GM18907 (cell line): Measurements from ENCODE around the gene RENBP.

Source experiments
- ATAC-seq: cut with Tn5 transposase; IDR thresholded peaks from one replicate; pipeline ENCODE4 v1.9.1; 2021; ENCODE audit warnings: mild to moderate bottlenecking, moderate library complexity; ENCODE audit not compliant: unreplicated experiment

RENBP gene

DNA sequence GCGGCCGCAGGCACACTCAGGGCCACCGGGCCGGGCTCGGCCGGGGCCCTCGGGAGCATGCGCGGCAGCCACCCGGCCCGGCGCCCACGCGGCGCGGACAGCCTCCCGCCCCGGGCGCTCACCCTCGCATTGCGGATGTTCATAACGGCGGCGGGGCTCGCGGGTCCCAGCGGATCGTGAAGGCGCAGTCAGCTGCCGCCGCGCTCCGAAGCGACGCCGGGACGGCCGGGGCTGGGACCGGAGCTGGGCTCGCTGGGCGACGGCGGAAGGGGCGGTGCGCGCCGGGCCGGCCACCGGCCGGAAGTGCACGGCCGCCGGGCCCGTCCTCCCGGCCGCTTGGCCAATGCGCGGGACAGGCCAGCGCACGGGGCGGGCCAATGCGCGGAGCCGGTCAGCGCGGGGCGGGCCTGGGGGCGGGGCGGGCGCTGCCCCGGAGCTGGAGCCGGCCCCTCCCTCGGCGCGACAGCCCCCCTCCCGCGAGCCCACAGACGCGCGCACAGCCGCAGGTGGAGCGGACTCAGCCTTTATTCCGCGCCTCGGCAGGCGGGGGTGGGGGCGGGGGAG lies 9.6 kb downstream of the RENBP start, which contains the start of gene NAA10:
Gene NAA10 (minus strand): TSS at position 276 of the 564 bp plus-strand sequence. CDS start 133 bp downstream, at position 143.
- peak; percentile 81 for ATAC-seq

DNA sequence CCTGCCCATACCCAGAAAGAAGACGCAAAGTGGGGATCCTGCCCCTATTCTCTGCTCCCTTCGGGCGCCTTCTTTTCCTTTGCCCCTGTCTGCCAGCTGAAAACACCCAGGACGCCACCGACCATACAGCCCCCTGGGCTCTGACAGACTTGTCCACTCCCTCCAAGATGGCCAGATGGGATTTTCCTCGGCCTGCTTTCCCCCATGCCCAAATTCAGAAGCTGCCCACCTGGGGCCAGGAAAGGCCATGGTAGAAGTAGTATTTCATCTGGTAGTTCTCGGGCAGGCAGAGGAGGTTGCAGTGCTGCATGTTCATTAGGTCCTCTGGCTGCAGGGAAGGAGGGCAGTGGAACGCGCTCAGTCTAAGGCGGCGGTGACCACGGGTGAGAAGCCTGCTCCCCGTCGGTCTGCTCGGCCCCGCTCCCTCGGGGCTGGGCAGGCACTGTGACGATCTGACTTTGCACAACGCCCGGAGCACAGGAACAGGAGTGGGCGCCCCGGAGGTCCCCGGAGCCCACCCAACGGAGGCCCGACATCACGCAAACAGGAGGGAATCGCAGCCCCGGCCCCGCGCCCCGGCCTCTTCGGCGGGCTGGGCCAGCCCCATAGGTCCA lies 10.2 kb downstream of the RENBP start:
- ATAC-seq = peak; percentile 18

DNA sequence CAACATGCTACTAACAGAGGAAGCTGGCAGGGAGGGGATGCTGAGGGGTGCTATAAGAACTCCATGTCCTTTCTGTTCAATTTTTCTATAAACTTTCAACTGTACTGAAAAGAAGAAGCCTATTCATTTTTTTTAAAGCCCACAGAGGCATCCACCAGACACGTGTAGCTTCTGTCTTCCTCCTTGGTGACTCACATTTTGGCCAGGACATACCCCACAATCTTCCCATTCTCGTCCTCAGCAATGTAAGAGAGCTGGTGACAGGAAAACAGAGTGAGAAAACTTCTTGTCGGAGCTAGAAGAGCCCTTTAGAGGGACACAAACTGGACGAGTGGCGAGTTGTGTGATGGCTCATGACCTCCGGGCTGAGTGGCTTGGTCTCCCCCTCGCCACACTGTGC lies 10.7 kb downstream of the RENBP start:
- ATAC-seq = no peak

DNA sequence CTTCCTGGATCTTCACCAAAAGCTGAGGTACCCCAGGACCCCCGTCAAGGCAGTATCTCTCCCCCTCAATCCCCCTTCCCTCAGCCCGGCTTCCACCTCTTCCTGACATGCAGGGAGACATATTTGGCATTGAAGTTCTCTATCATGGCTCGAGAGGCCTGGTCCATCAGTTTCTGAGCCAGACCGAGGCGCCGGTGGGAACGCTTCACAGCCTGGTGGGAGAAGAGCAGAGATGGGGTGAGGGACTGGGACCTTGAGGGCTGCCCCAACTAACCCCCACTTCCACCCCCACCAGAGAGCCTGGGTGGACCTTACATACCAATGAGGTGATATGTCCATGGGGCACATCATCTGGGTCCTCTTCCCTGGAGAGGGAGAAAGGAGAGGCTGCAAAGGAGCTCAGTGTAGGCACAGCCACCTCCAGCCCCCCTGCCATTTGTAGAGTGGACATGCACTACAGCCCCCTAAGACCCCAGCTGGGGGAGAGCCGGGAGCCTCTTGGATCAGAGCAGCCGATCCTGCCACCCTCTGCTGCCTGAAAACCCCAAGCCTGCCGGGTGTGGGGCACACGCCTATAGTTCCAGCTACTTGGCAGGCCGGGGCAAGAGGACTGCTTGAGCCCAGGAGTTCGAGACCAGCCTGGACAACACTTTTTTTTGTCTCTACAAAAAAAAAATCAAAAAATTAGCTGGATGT lies 12.1 kb downstream of the RENBP start:
- ATAC-seq = no peak

DNA sequence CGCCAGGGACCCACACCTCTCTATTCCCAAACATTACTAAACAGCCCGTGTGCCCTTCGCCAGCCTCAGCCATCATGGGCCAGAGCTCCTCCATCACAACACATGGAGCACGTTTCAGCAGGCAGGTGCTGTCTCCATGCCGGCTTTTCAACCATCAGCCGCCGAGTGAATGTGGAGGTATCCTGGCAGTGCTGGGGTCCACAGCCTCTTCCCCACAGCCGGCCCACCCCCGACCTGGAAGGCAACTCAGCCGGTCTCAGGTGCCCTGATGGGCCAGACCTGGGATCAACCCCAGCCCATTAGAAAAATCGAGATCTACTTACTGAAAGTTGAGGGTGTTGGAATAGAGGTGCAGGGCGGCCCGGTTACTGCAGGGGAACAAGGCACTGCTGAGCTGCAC lies 12.7 kb downstream of the RENBP start:
- ATAC-seq = no peak

DNA sequence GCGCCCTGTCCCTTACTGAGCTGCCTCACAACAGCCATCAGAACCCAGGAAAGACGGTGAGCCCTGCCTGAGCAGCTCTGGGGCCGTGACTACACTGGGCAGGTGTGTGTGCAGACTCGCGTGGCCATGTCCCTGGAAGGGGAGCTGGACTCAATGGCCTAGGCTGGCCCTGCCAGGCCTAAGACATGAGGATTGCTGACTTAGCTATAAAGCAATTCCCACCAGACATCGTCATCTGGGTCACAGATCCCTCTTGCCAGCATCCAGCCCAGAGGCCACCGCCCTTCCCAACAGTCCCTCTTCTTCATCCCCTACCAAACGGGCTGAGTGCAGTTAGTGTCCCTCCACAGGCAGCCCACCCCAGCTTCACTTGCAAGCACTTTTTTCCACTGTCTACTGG lies 13.3 kb downstream of the RENBP start:
- ATAC-seq = no peak

DNA sequence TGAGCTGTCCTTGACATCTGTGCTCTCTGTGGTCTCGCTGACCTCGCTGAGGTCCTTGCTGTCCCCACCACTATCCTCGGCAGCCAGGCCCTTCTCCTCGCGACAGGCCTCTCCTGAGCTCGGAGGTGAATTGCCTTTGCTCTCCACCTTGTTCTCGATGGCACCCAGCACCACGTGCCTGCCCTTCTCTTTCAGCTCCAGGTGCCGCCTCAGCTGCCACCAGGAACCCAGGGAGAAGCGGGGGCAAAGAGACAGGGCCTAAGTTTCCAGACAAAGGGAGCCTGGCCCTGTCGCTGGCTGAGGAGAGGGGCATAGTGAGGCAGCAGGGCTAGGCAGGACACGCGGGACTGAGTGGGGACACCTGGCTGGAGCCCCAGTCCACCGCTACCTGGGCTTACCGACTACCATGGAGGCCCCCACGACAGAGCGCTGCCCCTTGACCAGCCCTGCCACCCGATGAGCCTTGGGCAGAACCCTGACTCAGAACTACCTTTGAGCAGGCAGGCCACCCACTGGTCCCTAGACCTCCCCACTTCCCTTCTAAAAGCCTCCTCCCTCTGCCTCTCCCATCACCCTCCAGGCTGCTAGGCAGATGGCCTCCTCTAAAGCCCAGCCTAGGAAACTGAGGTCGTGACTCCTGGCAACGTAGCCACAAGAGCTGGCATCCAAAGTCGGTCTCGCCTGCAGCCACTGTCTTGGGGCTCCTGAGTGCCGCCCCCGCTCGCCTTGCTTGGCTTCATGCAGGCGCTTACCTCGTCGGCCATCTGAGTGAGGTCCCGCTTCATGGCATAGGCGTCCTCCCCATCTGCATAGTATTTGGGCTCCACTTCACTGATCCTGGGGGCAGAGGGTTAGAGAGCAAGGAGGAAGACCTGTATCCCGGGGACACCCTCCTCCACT lies 14.2 kb downstream of the RENBP start:
- ATAC-seq = no peak

DNA sequence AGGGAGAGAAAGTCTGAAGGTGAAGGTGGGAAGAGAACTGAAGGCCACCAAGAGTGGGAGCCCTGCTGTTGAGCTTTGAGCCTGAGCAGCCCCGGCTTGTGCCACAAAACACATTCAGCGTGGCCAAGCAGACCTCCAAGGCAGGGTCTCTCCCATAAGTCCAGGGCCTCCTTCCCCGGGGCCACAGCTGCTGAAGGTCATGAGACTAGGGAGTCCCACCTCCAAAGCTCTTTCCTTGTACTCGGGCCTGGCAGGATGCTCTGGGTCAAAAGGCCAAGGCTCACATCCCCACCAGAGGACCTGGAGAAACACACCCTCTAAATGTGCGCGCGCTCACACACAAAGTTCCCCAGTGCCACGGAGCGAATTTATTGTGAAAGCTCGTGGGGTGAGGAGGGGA lies 14.9 kb downstream of the RENBP start:
- ATAC-seq = no peak

DNA sequence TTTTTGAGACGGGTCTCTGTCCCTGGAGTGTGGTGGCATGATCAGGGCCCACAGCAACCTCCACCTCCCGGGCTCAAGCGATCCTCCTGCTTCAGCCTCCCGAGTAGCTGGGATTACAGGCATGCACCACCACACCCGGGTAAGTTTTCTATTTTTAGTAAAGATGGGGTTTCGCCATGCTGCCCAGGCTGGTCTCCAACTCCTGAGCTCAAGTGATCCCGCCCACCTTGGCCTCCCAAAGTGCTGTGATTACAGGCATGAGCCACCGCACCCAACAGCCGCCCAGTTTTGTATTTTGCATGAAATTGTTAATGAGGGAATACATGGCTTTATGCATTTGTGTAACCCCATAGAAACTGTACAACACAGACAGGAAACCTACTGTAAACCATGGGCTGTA lies 15.6 kb downstream of the RENBP start:
- ATAC-seq = no peak

DNA sequence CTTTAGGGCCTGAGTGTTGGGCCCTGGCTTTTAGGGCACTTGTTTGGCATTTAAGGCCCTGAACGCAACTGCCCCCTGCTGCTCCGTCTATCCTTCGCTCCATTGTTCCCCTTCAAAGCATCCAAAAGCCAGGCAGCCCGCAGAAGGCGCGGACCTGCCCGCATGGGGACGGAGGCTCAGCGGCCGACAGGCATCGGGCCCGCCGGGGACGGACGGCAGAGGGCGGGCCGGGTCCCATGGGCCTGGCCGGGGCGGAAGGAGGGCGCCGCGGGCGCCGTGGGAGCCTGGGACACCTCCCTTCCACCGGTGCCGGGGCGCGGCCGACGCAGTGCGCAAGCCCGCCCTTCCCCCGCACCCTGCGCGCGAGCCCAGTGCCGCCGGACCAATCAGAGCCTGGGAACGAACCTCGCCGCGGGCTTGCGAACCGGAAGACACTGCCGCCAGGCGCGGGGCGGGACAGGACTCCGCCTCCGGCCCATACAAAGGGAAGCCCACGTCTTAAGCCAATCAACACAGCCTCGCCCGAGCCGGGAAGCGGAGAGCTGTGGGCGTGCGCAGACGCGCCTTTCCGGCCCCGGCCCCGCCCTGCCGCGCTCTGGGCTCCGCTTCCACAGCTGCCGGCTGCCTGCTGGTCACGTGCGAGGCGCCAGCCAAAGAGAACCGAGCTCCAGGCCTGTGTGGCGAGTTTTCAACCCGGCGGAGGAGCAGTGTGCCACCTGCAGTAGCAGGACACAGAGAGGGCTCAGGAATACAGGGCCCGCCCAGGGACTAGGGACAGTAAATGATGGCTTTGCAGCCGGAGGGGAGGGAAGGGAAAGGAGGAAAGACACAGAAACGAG lies 16.3 kb downstream of the RENBP start:
- ATAC-seq = peak; percentile 81

DNA sequence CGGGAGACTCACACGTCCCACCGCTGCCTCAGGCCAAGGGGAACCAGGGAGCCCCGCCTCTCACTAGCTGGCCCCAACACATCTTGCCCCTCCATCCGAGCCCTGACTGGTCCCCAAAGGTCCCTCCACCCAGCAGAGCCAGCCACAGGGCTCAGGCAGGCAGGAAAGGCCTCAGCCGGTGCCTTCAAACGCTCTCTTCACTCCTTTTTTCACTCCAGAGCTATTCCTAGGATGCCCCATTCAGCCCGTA lies 16.8 kb downstream of the RENBP start:
- ATAC-seq = no peak

DNA sequence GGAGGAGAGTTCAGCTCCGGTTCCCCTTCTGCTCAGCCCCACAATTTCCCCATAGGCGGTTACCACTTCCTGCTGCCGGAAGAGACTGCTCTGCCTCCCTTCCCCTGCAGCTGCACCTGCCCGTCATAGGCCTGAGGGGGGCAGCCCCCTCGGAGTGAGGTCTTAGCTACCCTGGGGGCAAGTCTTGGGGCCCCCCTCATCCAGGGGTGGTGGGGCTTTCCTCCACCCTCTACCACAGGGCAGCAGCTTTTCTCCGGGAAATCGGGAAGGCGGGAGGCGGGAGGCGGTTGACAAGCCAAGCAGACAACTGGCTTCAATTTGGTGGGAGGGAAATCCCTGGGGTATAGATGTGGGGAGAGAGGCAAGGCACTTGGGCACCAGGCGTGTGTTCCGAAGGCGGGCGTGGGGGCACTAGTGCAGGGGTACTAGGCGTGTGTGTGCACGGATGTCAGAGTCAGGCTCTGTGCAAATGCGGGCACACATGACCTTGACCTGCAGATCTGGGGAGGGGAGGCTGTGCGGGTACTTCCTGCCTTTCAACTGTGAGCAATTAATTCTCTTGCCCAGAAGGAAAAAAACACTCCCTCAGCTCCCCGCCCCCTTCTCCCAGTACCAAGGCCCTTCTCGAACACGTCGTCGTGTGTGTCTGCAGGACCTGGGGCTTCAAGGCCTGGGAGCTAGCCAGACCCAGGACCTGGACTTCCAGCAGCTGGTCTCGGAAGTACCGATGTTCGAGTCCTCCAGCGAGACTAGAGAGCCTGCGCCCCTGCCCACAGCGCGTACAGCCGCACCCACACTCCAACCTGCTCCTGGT lies 17.4 kb downstream of the RENBP start:
- peak; percentile 57 for ATAC-seq

DNA sequence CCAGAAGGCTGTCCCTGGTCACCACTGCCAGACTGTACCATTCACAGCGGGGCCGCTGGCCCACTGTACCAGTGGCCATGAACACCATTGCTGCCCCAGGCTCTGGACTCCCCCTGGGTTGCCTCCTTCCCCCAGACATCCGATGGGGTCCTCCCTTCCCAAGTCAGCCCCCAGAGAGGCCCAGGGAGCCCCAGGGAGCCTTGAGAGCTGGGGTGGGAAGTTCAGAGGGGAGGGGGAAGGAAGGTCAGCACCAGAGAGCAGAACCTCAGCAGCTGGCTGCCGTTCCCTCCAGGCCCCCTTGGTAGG lies 17.9 kb downstream of the RENBP start:
- peak; percentile 1 for ATAC-seq

DNA sequence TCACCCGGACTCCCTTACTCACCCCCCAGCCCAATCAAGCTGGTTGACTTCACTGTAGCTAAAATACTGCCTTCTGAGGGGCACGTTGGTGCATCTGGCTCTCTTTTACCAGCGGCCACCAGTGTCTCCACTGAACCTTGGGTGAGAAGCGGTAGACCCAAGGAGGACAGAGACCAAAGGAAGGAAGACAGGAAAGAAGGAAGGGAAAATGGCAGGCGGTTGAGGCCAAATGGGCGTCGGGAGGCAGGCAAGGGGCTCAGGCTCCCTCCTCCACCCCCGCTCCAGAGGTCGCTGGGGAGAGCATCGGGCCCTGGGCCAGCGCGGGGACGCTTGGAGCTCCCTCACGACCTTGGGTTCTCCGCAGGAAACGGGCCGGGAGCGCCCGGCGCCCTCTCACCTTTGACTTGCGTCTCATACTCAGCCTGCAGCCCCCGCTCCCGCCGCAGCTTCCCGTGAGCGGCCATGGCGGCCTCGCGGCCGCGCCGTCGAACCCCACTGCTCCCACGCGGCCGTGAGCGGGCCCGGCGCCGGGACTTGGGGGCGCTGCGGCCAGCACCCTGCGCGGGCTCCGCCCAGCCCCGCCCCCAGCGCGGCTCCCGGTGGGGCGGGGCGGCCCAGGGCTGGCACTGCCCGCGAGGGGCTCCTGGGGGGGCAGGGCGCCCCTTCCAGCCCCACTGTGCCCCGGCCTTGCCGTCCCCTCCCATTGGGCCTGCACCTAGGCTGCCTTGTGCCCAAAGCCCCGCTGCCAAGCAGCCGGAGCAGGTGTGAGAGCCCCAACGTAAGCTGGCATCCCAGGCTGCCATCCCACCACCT lies 18.5 kb downstream of the RENBP start, which contains the start of gene ARHGAP4:
Gene ARHGAP4 (minus strand): TSS at position 526 of the 813 bp plus-strand sequence. CDS start 62 bp downstream, at position 464.
- no peak for ATAC-seq

DNA sequence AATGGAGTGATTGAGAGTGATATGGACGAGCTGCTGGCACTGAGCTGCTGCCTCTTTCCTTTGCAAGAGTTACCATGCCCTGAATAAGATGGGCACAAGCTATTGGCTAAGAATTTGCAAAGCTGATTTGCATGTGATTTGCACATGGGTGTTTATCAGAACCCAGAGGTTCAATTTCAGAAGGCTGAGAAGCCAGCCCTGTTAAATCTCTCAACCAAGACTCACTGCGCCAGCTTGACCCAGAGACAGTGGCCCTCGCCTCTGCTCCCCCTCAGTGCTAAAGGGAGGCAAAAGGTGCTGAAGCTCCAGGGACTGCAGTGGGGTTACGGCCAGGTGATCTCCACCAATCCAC lies 19.1 kb downstream of the RENBP start:
- no peak for ATAC-seq

DNA sequence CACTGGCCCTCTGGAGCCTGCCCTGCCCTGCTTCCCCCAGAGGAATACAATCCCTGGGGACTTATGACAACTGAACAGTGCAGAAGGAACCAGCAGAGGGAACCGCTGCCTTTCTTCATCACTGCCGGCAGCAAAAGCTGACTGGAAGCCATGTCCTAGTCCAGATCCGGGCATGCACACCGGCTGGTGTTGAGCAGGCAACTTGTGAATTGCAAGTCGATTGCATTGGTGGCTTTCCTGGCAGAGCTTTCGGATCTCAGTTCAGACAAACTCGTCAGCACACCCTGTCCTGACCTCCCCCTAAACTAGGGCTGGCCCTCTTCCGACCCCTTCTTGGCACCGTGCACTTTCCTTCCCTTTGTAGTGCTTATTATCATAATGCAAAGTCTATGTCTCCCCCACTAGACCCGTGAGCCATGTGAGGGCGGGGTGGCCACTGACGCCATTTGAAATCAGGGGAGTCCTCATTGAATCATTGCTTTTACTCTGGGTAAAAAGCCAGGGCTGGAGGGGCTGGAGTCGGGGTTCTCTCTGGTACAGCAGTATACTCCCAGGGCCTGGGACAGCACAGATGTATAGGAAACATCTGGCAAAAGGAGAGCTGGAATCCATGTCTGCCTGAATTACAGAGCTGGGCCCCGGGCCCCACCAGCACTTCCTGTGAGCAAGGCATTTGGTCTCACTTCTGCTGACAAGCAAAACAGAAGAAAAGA lies 20.1 kb downstream of the RENBP start:
- ATAC-seq = no peak

DNA sequence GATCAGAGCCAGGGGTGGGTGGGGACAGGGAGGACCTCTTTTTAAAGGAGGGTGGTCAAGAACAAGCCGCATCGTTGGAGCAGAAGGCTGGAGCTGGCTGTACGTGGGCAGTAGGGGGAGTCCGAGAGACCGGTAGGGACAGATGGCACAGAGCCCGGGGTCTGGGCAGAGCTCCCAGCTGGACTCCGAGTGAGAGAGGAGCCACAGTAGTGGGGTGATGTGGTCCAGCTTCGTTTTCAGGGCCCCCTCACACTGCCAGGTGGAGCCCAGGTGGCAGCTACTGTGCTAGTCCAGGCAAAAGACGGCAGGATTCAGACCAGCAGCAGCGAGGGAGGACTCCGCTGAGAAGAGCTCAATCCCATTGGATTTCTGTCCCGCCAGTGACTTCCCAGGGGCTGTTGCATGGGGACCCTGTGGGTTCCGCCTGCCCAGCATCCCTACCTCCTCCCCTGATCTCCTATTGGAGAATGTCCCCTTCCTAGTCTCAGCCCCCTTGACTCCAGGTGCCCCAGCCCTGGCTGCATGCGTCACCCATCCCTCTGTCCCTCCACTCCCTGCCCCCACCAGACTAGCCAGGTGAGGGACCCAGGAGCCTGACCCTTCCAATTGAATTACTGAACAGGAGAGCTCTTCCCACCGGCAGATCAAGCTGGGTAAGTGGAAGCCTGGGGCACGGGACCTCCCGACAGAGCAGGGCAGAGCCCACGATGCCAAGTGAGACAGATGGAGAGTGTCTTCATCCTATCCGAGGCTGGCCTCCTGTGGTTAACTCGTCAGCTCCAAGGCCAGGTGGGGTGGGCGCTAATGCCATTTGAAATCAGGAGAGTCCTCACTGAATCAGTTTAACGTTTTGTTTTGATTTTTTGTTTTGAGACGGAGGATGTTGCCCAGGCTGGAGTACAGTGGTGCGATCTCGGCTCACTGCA lies 21.2 kb downstream of the RENBP start:
- ATAC-seq = no peak
